PC-3 (cell line): ENCODE measurements around the gene MTF1.

Source experiments
- CTCF ChIP-seq: fragments of 300-600 bp; sonication (generic); conservative IDR thresholded peaks from 2 replicates; pipeline ENCODE4 v1.5.1; 2017; ENCODE audit warnings: antibody characterized with exemption, low read depth, mild to moderate bottlenecking, low read length
- EZH2 ChIP-seq: fragments of 300-600 bp; sonication (generic); IDR thresholded peaks from one replicate; pipeline ENCODE4 v1.6.1; 2017; ENCODE audit warnings: antibody characterized with exemption, mild to moderate bottlenecking, low read length; ENCODE audit not compliant: unreplicated experiment

- TF ChIP-seq EZH2 (no peak), CTCF (no peak)
Measured at GRCh38 chr1:37782491-37782890, 76.9 kb downstream of the MTF1 start.
